HUES6 (cell line): ENCODE data around the gene MAP3K21.

Experiments
- H3K27ac ChIP-seq: 2 replicates; pipeline ENCODE4 v1.7.0; 2013; ENCODE audit warnings: low read depth, mild to moderate bottlenecking, low read length, inconsistent platforms
- H3K27me3 ChIP-seq: 2 replicates; pipeline ENCODE4 v1.6.1; 2013; ENCODE audit warnings: low read length; ENCODE audit not compliant: control insufficient read depth, insufficient read depth
- H3K36me3 ChIP-seq: 2 replicates; pipeline ENCODE4 v1.6.1; 2013; ENCODE audit warnings: low read length; ENCODE audit not compliant: control insufficient read depth, insufficient read depth
- H3K4me1 ChIP-seq: 2 replicates; pipeline ENCODE4 v1.6.1; 2013; ENCODE audit warnings: low read length; ENCODE audit not compliant: control insufficient read depth, insufficient read depth
- H3K4me3 ChIP-seq: 2 replicates; pipeline ENCODE4 v1.5.1; 2013; ENCODE audit warnings: low read depth, low read length
- H3K9ac ChIP-seq: one replicate; pipeline ENCODE4 v1.6.1; 2013; ENCODE audit warnings: mild to moderate bottlenecking, low read length
- H3K9me3 ChIP-seq: 2 replicates; pipeline ENCODE4 v1.6.1; 2013; ENCODE audit warnings: low read depth, low read length; ENCODE audit not compliant: control insufficient read depth, insufficient read depth

The MAP3K21 gene

DNA sequence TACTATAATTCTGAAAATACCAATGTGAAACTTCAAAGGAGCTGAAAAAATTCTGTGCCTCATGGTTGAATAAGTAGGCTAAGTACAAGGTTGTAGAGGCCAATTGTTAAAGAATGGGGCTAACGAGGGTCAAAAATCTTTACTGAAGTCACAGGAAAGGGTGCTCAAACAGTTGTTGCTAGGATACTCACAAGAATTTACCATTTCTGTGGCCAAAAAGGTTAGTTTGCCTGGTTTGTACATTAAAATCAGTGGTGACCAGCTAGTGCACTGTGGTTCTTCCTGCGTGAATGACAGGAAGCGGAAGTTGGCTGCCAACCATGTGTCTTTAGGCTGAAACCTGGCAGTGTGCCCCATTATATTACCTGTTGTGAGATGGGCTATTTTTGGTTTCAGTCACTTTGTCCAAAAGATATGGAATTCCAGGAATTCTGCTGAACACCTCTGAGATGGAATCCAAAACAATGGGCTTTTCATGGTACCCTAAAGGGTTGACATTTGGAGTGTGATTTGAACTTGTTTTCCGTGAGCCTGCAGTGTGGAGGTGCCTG, 13.5 kb downstream of the MAP3K21 start:
- Histone ChIP-seq H3K27me3 (no peaks in the 10 kb centered on the region), H3K9ac (no peak overlapping the region), H3K4me1 (peaks cover 18% of the 10 kb centered on the region), H3K4me3 (no peak overlapping the region), H3K27ac (no peak overlapping the region), H3K36me3 (no peaks in the 10 kb centered on the region), H3K9me3 (no peaks in the 10 kb centered on the region)

GRCh38 chr1:233342086-233342485, 14.6 kb downstream of the MAP3K21 start:
- H3K27ac ChIP-seq, result no peak overlapping the region
- no peaks in the 10 kb centered on the region for H3K9me3 ChIP-seq
- H3K4me1 ChIP-seq, result peaks cover 18% of the 10 kb centered on the region
- H3K27me3 ChIP-seq, result no peaks in the 10 kb centered on the region
- no peaks in the 10 kb centered on the region for H3K36me3 ChIP-seq
- H3K4me3 ChIP-seq, result no peak overlapping the region
- no peak overlapping the region for H3K9ac ChIP-seq

- H3K27me3 ChIP-seq, result no peaks in the 10 kb centered on the region
- no peak overlapping the region for H3K9ac ChIP-seq
Measured at GRCh38 chr1:233343262-233343661, 15.7 kb downstream of the MAP3K21 start.

DNA sequence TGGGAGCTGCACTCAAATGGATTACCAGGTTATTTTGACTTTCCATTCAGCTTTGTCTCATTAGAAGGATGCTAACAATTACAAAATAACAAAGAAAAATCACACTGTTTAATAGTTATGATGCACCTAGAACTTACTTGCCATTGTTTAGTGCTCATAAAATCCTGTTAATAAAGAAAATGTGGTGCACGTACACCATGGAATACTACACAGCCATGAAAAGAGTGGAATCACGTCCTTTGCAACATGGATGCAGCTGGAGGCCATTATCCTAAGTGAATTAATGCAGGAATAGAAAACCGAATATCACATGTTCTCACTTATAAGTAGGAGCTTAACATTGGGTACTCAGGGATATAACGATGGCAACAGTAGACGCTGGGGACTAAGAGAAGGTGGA, 19.8 kb downstream of the MAP3K21 start:
- Histone ChIP-seq H3K27ac (no peak overlapping the region), H3K9me3 (no peaks in the 10 kb centered on the region), H3K4me3 (no peak overlapping the region), H3K4me1 (no peaks in the 10 kb centered on the region), H3K36me3 (no peaks in the 10 kb centered on the region), H3K9ac (no peak overlapping the region), H3K27me3 (no peaks in the 10 kb centered on the region)

More at GRCh38 chr1:233343262-233343661, 15.7 kb downstream of the MAP3K21 start:
- Histone ChIP-seq H3K9me3 (no peaks in the 10 kb centered on the region), H3K4me1 (peaks cover 18% of the 10 kb centered on the region), H3K36me3 (no peaks in the 10 kb centered on the region), H3K27ac (no peak overlapping the region), H3K4me3 (no peak overlapping the region)

GRCh38 chr1:233349137-233349536, 21.6 kb downstream of the MAP3K21 start:
- H3K4me3 ChIP-seq, result no peak overlapping the region
- no peak overlapping the region for H3K9ac ChIP-seq
- no peaks in the 10 kb centered on the region; the same call in 1 of the 2 replicates for H3K36me3 ChIP-seq

DNA sequence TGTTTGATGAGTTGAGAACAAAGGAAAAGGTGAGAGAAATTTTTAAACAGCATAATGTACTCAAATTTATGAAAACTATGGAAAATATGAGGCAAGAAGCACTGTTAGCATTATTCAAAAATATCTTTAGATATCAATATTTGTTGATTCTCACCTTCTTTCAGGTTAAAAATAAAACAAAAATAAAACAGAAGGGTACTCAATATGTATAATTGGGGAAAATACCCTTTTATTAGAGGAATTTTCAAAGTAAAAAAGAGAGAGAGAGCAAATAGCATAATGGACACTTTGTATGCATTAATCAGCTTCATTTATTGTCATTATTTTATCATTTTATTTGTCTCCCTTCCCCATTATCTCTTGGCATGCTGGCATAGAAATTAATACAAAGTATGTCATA, 27.5 kb downstream of the MAP3K21 start:
- Histone ChIP-seq H3K27me3 (no peaks in the 10 kb centered on the region), H3K9ac (no peak overlapping the region), H3K9me3 (no peaks in the 10 kb centered on the region), H3K4me1 (no peaks in the 10 kb centered on the region), H3K4me3 (no peak overlapping the region), H3K36me3 (peaks cover 20% of the 10 kb centered on the region), H3K27ac (no peak overlapping the region)

More at GRCh38 chr1:233349137-233349536, 21.6 kb downstream of the MAP3K21 start:
- Histone ChIP-seq H3K27me3 (no peaks in the 10 kb centered on the region), H3K27ac (no peak overlapping the region), H3K4me1 (no peaks in the 10 kb centered on the region), H3K9me3 (no peaks in the 10 kb centered on the region)

DNA sequence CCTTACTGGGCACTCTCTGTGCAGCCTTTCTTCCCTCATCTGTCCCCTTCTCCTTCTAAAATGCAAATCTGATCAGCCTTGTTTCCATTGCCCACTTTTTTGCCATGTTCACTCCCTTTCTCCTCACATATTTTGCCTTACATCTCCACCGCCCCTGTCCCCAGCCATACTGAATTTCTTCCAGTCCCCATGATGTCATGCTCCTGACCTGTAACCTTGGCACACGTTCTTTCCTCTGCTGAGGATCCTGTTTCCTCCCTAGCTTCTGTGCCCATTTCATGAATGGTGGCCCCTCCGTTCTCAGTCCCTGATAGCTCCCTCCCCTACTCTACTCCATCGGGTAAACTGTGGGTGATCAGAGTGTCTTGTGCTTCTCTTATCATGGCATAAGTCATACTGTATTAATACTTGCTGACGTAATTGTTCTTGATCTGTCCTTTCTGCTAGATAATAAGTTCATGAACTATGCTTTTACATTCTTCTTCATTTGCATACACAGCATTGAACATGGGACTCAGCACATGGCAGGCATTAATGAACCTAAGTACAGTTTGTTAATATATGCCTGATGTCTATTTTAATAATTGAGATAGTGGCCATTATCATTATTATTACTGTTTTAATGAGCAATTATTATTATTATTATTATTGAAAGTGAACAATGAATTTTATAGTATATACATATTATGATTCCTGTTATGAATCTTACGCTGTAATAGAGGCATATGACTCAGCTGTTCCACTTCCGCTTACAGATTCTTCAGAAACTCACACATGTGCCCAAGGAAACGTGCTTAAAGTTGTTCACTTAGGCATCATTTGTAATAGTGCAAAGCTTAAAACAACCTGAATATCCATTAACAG, 28.5 kb downstream of the MAP3K21 start:
- H3K4me3 ChIP-seq, result no peak overlapping the region
- no peaks in the 10 kb centered on the region for H3K27me3 ChIP-seq
- H3K36me3 ChIP-seq, result peaks cover 20% of the 10 kb centered on the region
- H3K27ac ChIP-seq, result no peak overlapping the region
- no peaks in the 10 kb centered on the region for H3K9me3 ChIP-seq
- H3K4me1 ChIP-seq, result no peaks in the 10 kb centered on the region
- no peak overlapping the region for H3K9ac ChIP-seq

- Histone ChIP-seq H3K4me3 (no peak overlapping the region), H3K27me3 (no peaks in the 10 kb centered on the region), H3K36me3 (peaks cover 20% of the 10 kb centered on the region), H3K27ac (no peak overlapping the region), H3K4me1 (peaks cover 2% of the 10 kb centered on the region; the same call in 1 of the 2 replicates), H3K9ac (no peak overlapping the region), H3K9me3 (no peaks in the 10 kb centered on the region)
Measured at GRCh38 chr1:233356705-233356987, 29.1 kb downstream of the MAP3K21 start.

DNA sequence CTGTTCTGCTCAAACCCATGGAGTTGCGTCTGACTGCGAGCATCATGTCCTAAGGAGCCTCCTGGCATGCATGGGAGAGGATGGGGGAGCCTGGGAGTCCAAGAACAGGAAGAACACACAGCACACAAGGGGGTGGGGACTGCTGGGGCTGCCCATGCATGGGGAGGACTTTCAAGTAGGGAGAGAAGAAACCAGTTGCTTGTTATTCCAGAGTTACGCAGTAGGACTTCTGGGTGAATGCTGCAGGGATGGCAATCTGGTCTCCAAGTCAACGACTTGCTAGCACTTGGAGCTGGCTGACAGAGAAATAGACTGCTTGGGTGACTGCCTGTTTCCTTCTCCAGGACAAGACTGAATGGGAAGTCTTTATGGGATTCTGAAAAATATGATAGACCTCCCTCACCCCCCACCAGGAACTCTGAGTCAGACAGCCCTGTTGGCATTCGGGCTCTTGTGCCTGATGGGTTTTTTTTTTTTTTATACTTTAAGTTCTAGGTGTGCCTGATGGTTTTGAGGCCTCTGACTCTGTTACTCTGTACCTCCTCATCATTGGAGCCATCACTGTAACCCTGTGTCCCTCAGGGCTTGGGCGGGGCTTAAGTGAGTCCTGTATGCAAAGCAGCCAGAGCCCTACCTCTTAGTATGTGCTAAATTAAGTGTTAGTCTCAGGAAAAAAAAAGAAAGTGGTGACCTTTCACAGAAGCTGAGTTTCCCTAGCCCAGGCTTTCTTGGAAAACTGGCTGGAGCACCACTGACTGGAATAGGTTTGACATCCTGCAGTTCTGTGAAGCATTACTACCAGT, 30.3 kb downstream of the MAP3K21 start:
- Histone ChIP-seq H3K36me3 (peaks cover 23% of the 10 kb centered on the region), H3K27me3 (no peaks in the 10 kb centered on the region), H3K9ac (no peak overlapping the region), H3K4me3 (no peak overlapping the region), H3K9me3 (no peaks in the 10 kb centered on the region), H3K4me1 (peaks cover 8% of the 10 kb centered on the region; the same call in 1 of the 2 replicates), H3K27ac (no peak overlapping the region)

GRCh38 chr1:233359431-233359830, 31.9 kb downstream of the MAP3K21 start:
- Histone ChIP-seq H3K9ac (no peak overlapping the region), H3K27me3 (no peaks in the 10 kb centered on the region), H3K4me1 (peaks cover 8% of the 10 kb centered on the region; the same call in 1 of the 2 replicates), H3K36me3 (peaks cover 23% of the 10 kb centered on the region), H3K27ac (no peak overlapping the region), H3K4me3 (no peak overlapping the region), H3K9me3 (no peaks in the 10 kb centered on the region)

DNA sequence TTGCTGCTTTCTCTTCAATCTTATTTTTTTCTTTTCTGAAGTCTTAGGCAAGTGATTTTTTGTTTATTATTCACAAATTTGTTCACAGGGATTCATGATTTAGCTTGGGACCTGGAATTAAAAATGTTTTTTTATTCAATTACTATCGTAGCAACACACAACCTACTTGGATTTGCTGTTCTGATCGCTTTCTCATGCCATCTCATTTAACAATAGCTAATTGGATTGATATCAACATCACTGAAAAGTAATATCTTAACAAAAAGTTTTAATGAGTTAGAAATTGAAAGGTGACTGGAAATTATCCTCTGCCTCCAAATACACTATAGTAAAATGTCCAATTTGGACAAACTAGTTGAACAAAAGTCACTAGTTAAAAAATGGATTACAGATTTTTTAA, 32.4 kb downstream of the MAP3K21 start:
- Histone ChIP-seq H3K27me3 (no peaks in the 10 kb centered on the region), H3K36me3 (peaks cover 19% of the 10 kb centered on the region), H3K27ac (no peak overlapping the region), H3K4me3 (no peak overlapping the region), H3K9me3 (no peaks in the 10 kb centered on the region), H3K9ac (no peak overlapping the region), H3K4me1 (peaks cover 8% of the 10 kb centered on the region; the same call in 1 of the 2 replicates)
